ENCODE data around the gene DNLZ. TPM values are rescaled to one million over a fixed set of nuclear protein-coding genes. Genes with fewer than 3 reads are reported as not detected.

The DNLZ gene
- total RNA-seq, 1 experiment from 2014 or later: 22.5 TPM

DNA sequence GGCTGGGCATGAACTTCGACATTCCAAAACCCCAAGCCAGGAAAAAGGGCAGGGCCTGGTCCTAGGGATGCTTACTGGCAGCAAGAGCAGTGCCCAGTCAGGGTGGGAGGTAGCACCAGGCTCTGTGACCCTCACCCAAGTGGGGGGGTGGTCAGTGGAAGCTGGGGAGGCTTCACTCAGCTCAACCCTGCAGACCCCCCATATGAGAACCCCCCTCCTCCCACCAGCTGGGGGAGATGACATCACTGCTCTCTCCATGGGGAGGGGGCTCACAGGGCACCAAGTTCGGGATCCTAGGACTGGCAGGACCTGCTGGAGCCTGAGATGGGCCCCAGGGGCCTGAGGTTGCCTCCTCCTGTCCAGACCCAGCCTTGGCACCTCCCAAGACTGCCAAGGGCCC lies 4.7 kb downstream of the DNLZ start:
- CTCF ChIA-PET: no interaction called here

GRCh38 chr9:136358016-136358415 lies 5.5 kb downstream of the DNLZ start:
- Mint-ChIP-seq H3K27me3 (ENCODE audit: unreplicated experiment) (peaks cover 11% of the 10 kb centered on the region), H3K27ac (ENCODE audit: unreplicated experiment) (no peak overlapping the region), H3K4me3 (ENCODE audit: low read depth, unreplicated experiment) (no peak overlapping the region), H3K4me1 (ENCODE audit: low read depth, unreplicated experiment) (peaks cover 8% of the 10 kb centered on the region), H3K9me3 (ENCODE audit: low read depth, unreplicated experiment) (no peaks in the 10 kb centered on the region), H3K36me3 (ENCODE audit: insufficient read depth, unreplicated experiment) (peaks cover 38% of the 10 kb centered on the region)
- BruUV-seq (replicated peaks): no TSS peak
- DNase-seq: no peak
- TF ChIP-seq CTCF (IDR thresholded peaks at IDR 0.05; ENCODE audit: unreplicated experiment): no peak
- CTCF ChIA-PET: no interaction called here
- intact Hi-C loops (cut with micrococcal nuclease; ENCODE audit: unreplicated experiment): no loop called here

More for the DNA sequence above, 4.7 kb downstream of the DNLZ start:
- Mint-ChIP-seq H3K27me3 (ENCODE audit: unreplicated experiment) (peaks cover 11% of the 10 kb centered on the region), H3K4me3 (ENCODE audit: low read depth, unreplicated experiment) (no peak overlapping the region), H3K4me1 (ENCODE audit: low read depth, unreplicated experiment) (peaks cover 8% of the 10 kb centered on the region), H3K9me3 (ENCODE audit: low read depth, unreplicated experiment) (no peaks in the 10 kb centered on the region), H3K27ac (ENCODE audit: unreplicated experiment) (no peak overlapping the region), H3K36me3 (ENCODE audit: insufficient read depth, unreplicated experiment) (peaks cover 47% of the 10 kb centered on the region)
- no peak for DNase-seq
- TF ChIP-seq CTCF (IDR thresholded peaks at IDR 0.05; ENCODE audit: unreplicated experiment): no peak
- BruUV-seq (replicated peaks): no TSS peak
- intact Hi-C loops (cut with micrococcal nuclease; ENCODE audit: unreplicated experiment): no loop called here

DNA sequence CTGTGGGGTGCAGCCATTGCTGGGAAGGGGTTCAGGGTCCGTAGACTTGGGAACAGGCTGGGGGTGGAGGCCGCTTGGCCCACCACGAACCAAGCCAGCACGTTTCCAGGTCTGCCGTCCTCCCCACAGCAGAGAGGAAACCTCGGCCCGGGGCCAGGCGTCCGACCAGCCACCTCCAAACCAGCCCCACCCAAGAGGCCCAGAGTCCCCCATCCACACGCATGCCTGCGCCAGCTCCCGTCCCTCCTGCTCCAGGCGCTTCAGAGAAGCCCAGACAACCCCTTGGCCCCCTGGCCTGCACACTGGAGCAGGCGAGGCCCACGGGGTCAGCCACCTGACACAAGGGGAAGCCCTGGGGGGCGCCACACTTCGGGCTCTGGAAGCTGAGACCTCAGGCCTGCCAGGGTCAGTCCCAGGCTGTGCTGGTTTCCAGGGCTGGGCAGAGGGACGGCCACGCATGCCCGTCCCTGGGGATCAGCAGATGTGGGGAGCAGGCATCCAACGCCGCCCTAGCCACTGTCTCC lies 6.3 kb downstream of the DNLZ start:
- Mint-ChIP-seq H3K9me3 (ENCODE audit: low read depth, unreplicated experiment) (no peaks in the 10 kb centered on the region), H3K4me1 (ENCODE audit: low read depth, unreplicated experiment) (peaks cover 8% of the 10 kb centered on the region), H3K36me3 (ENCODE audit: insufficient read depth, unreplicated experiment) (peaks cover 33% of the 10 kb centered on the region), H3K27ac (ENCODE audit: unreplicated experiment) (no peak overlapping the region), H3K27me3 (ENCODE audit: unreplicated experiment) (peaks cover 11% of the 10 kb centered on the region), H3K4me3 (ENCODE audit: low read depth, unreplicated experiment) (no peak overlapping the region)
- CTCF ChIA-PET: no interaction called here
- DNase-seq: no peak
- intact Hi-C loops (cut with micrococcal nuclease; ENCODE audit: unreplicated experiment): no loop called here
- no peak for TF ChIP-seq CTCF (IDR thresholded peaks at IDR 0.05; ENCODE audit: unreplicated experiment)
- no TSS peak for BruUV-seq (replicated peaks)

- intact Hi-C loops (cut with micrococcal nuclease; ENCODE audit: unreplicated experiment): no loop called here
- Mint-ChIP-seq H3K36me3 (ENCODE audit: insufficient read depth, unreplicated experiment) (peaks cover 25% of the 10 kb centered on the region), H3K27ac (ENCODE audit: unreplicated experiment) (no peak overlapping the region), H3K9me3 (ENCODE audit: low read depth, unreplicated experiment) (no peaks in the 10 kb centered on the region), H3K4me1 (ENCODE audit: low read depth, unreplicated experiment) (peaks cover 8% of the 10 kb centered on the region), H3K4me3 (ENCODE audit: low read depth, unreplicated experiment) (no peak overlapping the region), H3K27me3 (ENCODE audit: unreplicated experiment) (peaks cover 11% of the 10 kb centered on the region)
- TF ChIP-seq CTCF (IDR thresholded peaks at IDR 0.05; ENCODE audit: unreplicated experiment): no peak
- no TSS peak for BruUV-seq (replicated peaks)
- CTCF ChIA-PET: interaction anchor here (0.6 kb wide), 1 partner anchor 223 kb away, joined by 4 read pairs; no protein-coding TSS in a partner anchor
- no peak for DNase-seq
Measured at GRCh38 chr9:136355616-136356557, 7.7 kb downstream of the DNLZ start.
